ENCODE measurements around the gene SLC35B1. TPM values are rescaled to one million over a fixed set of nuclear protein-coding genes. Genes with fewer than 3 reads are reported as not detected.
A peak's percentile ranks its signal among the peaks of the same experiment; 100 is the strongest.

SLC35B1 gene
- total RNA-seq, 1 donor from 2014 or later = 67.4 TPM

DNA sequence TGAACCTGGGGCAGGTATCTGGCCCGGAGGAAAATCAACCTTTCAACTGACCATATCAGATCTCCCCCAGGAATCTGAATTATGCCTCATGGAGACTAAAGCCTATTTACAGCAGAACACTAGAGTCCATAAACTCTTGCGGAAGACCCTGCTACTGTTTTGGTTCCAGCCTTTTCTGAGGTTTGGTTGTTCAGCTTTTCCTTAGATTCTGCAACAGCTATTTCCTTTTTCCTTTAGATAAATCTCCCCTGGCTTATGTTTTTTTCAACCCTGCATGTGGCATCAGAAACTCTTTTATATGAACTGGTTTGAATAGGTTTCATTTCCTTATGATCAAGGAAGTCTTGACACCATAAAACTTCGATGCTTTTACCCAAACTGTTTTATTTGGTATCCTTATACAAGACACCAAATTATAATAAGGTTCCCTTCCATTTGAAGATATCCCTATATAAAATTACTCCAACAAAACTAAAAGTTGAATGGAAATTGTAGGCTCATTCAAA, 43.0 kb downstream of the SLC35B1 start:
- peaks cover 14% of the 10 kb centered on the region for H3K36me3 Mint-ChIP-seq (ENCODE audit: insufficient read depth)
- H3K4me1 Mint-ChIP-seq (ENCODE audit: low read depth) = no peaks in the 10 kb centered on the region
- no peak overlapping the region for H3K4me3 Mint-ChIP-seq (ENCODE audit: low read depth)
- H3K9me3 Mint-ChIP-seq (ENCODE audit: low read depth) = no peaks in the 10 kb centered on the region
- no peak overlapping the region for H3K27ac Mint-ChIP-seq
- no peaks in the 10 kb centered on the region for H3K27me3 Mint-ChIP-seq
- DNase-seq (ENCODE audit: low spot score, unreplicated experiment) = no peak
- no peak for TF ChIP-seq CTCF (IDR thresholded peaks at IDR 0.05; ENCODE audit: unreplicated experiment)

DNA sequence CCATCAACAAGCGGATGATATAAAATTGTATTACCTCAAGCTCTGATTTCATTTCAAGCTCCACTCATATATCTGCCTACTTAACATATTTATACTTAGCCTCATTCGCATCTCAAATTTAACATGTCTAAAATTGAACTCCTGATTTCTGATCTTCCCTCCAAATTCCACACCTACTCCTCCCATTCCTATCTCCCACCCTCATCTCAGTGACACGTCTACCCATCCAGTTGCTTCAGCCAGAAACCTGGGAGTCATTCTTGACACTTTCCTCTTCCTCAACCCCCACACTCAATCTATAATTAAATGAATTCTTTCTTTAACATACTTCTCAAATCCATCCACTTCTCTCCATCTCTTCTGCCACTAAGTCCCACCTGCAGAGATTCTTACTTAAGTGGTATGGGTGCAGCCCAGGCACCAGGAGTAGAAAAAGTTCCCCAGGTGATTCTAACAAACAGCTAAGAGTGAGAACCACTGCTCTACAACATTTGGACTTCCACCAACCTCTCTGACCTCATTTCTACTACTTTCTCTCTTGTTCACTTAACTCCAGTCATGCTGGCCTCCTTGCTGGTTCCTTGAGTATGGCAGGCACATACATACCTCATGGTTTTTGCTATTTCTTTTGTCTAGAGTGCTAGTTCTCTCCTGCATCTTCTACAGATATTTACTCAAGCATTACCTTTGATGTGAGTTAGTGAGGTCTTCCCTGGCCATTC, 47.9 kb downstream of the SLC35B1 start:
- Mint-ChIP-seq H3K4me3 (ENCODE audit: low read depth) (no peak overlapping the region), H3K9me3 (ENCODE audit: low read depth) (no peaks in the 10 kb centered on the region), H3K27ac (no peak overlapping the region), H3K36me3 (ENCODE audit: insufficient read depth) (peaks cover 19% of the 10 kb centered on the region), H3K4me1 (ENCODE audit: low read depth) (no peaks in the 10 kb centered on the region), H3K27me3 (no peaks in the 10 kb centered on the region)
- no peak for DNase-seq (ENCODE audit: low spot score, unreplicated experiment)
- no peak for TF ChIP-seq CTCF (IDR thresholded peaks at IDR 0.05; ENCODE audit: unreplicated experiment)

DNA sequence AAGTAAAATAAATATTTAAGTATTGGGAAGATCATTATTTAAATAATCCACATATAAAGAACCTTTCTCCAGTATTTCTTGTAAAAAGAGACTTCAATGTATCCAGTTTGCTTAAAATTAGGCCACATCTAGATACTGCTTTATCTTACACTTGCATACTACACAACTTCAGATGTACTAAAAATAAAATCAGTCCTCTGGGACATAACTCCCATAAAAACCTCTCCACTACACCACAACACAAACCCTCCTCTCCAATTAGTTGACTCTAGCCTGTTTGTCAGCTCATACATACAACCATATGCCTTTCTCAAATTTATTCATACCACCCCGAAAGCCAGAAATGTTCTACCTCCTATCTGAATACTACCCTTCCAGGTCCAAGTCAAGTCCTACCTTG, 51.5 kb downstream of the SLC35B1 start:
- DNase-seq (ENCODE audit: low spot score, unreplicated experiment) = no peak
- H3K27me3 Mint-ChIP-seq = no peaks in the 10 kb centered on the region
- H3K4me1 Mint-ChIP-seq (ENCODE audit: low read depth) = peaks cover 7% of the 10 kb centered on the region
- peaks cover 9% of the 10 kb centered on the region for H3K36me3 Mint-ChIP-seq (ENCODE audit: insufficient read depth)
- no peak overlapping the region for H3K4me3 Mint-ChIP-seq (ENCODE audit: low read depth)
- TF ChIP-seq CTCF (IDR thresholded peaks at IDR 0.05; ENCODE audit: unreplicated experiment) = no peak
- no peaks in the 10 kb centered on the region for H3K9me3 Mint-ChIP-seq (ENCODE audit: low read depth)
- H3K27ac Mint-ChIP-seq = peak overlapping the region; percentile 7

Other genes starting within 250 kb of the SLC35B1 start
- 2.7 and 6.2 TPM in 2 replicates for gene NGFR, start 212.7 kb downstream of the SLC35B1 start, total RNA-seq
- gene NXPH3, start 132.1 kb downstream of the SLC35B1 start, total RNA-seq = 0.20 and 0.38 TPM in 2 replicates
- 53.7 and 58.0 TPM in 2 replicates for gene SPOP, start 29.9 kb downstream of the SLC35B1 start, total RNA-seq
- 19.1 and 20.2 TPM in 2 replicates for gene FAM117A, start 56.2 kb upstream of the SLC35B1 start, total RNA-seq
- 67.9 and 72.0 TPM in 2 replicates for gene KAT7, start 80.7 kb upstream of the SLC35B1 start, total RNA-seq
- not detected in 2 replicates for gene TAC4, start 140.1 kb upstream of the SLC35B1 start, total RNA-seq